ENCODE data around the gene KIZ. TPM values are rescaled to one million over a fixed set of nuclear protein-coding genes. Genes with fewer than 3 reads are reported as not detected.
A peak's percentile ranks its signal among the peaks of the same experiment; 100 is the strongest.

KIZ gene
- total RNA-seq, 4 donors from 2014 or later: 21.1 to 66.6 (median 34.6) TPM

DNA sequence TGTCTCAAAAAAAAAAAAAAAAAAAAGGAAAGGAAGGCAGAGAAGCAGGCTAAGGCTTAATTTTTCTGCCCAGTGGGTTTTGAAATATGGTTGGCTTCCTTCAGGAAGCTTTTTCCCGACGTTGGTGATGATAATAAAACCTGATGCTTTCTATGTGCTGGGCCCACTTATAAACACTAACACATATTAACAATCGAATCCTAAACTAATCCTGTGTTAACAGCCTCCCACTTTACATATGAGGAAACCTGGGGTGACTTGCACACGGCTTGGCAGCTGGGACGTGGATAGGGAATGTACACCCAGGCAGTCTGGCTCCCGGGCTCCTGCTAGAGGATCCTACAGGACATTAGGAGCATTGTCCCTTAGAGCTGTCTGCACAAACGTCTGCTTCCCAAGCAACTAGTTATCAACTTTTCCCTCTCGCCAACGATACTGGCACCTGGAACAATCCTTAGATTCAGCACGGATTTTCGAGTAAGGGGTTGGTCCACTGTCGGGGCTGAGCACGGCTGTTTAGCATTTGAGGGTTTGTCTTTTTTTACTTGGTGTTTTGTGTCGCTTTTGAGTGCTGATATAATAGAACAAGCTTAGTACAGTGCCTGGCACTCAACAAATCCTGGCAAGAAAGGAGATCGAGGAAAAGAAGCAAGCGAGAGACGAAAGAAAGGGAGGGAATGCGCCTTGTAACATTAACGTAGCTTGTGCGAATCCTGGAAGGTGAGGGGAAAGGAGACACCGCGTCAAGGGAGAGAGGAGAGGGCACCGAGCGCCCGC lies 622 bp upstream of the KIZ start:
- in situ Hi-C loops (cut with MboI; ENCODE audit: low sequenced_read_pairs in 4 of 4) (loop anchor here in 1 of 4 donors (25.0 kb wide), 1 partner anchor 413 kb away; the partner anchor contains the start of gene RALGAPA2), intact Hi-C loops (cut with DNase I; ENCODE audit: low total_unique reads) (loop anchor here (2.0 to 5.0 kb wide), 3 partner anchors 22 to 177 kb away; partner anchors contain the start of gene XRN2)
- Histone ChIP-seq H3K27ac (peak overlapping the region; percentile 78 to 95 (median 87)), H3K27me3 (no peaks in the 10 kb centered on the region), H3K4me3 (peak overlapping the region; percentile 94 to 100 (median 96)), H3K9me3 (no peaks in the 10 kb centered on the region), H3K4me1 (peaks cover 7 to 17% of the 10 kb centered on the region in 2 donors), H3K36me3 (no peaks in the 10 kb centered on the region)
- ATAC-seq: peak; percentile 67 to 79
- TF ChIP-seq, protein P1, sequence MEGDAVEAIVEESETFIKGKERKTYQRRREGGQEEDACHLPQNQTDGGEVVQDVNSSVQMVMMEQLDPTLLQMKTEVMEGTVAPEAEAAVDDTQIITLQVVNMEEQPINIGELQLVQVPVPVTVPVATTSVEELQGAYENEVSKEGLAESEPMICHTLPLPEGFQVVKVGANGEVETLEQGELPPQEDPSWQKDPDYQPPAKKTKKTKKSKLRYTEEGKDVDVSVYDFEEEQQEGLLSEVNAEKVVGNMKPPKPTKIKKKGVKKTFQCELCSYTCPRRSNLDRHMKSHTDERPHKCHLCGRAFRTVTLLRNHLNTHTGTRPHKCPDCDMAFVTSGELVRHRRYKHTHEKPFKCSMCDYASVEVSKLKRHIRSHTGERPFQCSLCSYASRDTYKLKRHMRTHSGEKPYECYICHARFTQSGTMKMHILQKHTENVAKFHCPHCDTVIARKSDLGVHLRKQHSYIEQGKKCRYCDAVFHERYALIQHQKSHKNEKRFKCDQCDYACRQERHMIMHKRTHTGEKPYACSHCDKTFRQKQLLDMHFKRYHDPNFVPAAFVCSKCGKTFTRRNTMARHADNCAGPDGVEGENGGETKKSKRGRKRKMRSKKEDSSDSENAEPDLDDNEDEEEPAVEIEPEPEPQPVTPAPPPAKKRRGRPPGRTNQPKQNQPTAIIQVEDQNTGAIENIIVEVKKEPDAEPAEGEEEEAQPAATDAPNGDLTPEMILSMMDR (IDR thresholded peaks at IDR 0.05 in 4 of 5, conservative IDR thresholded peaks at IDR 0.05 in 1 of 5): peak in 1 of 5 experiments; percentile 39
- no peak for TF ChIP-seq POLR2A (IDR thresholded peaks at IDR 0.05)
- peak in 1 of 2 donors; percentile 70 for DNase-seq

DNA sequence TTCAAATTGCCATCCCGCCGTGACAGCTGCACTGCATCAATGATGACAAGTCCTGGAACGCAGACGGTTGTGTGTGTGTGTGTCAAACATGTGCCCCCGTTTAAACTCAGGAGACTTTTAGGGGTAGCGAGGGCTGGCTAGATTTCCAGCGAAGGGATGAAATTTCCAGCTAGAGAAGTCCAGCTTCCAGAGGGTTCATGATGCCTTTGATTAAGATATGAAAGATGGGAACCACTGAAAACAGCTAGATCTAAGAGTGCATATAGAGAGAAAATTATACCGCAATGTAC lies 644 bp downstream of the KIZ start:
- peak; percentile 4 to 18 for ATAC-seq
- peak overlapping the region; percentile 91 to 98 (median 95) for H3K27ac ChIP-seq
- H3K9me3 ChIP-seq: no peaks in the 10 kb centered on the region
- H3K4me1 ChIP-seq: peaks cover 7 to 17% of the 10 kb centered on the region in 2 donors
- no peak for TF ChIP-seq POLR2A (IDR thresholded peaks at IDR 0.05)
- TF ChIP-seq, protein P1 (IDR thresholded peaks at IDR 0.05 in 4 of 5, conservative IDR thresholded peaks at IDR 0.05 in 1 of 5): no peak
- intact Hi-C loops (cut with DNase I; ENCODE audit: low total_unique reads) (loop anchor here (5.0 kb wide), 2 partner anchors 56 to 176 kb away; partner anchors contain the start of gene XRN2), in situ Hi-C loops (cut with MboI; ENCODE audit: low sequenced_read_pairs in 4 of 4) (loop anchor here in 1 of 4 donors (25.0 kb wide), 1 partner anchor 414 kb away; the partner anchor contains the start of gene RALGAPA2)
- peak overlapping the region; percentile 94 to 100 (median 96) for H3K4me3 ChIP-seq
- DNase-seq: peak in 1 of 2 donors; percentile 25
- no peaks in the 10 kb centered on the region for H3K27me3 ChIP-seq
- peaks cover 0 to 6% of the 10 kb centered on the region in 2 donors for H3K36me3 ChIP-seq

DNA sequence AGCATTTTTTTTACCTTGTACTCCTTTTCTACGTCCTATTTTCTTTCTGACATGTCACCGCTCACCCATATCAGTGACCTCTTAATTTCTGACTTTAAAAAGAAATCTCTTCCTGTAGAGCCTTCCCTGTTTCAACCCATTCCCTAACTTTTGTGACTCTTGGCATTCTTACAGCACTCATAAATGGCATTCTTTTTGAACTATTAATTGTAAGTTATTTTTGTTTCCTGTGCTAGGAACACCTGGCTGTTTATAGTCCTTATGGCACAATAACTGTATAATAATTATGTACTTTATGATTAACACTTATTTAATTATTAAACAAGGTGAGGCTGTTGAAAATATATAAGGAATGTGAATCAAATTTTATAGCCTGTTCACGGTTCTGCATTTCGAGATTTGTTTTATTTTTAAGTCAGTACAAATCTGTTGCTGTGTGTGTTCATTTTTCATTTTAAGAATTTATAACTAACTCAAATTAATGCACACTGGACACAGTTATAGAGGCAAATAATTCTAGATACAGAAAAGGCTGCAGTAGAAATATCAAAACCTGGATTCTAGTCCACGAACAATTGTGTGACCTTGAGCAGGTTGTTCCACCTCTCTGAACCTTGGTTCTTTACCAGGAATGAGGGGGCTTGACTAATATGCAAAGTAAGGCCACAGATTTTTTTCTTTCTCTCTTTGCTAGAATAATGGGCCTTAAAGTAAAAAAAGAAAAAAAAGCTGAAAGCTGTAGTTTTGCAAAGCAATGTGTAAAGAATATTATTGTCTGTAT lies 1.5 kb downstream of the KIZ start:
- TF ChIP-seq POLR2A (IDR thresholded peaks at IDR 0.05): no peak
- TF ChIP-seq, protein P1 (IDR thresholded peaks at IDR 0.05 in 4 of 5, conservative IDR thresholded peaks at IDR 0.05 in 1 of 5): no peak
- DNase-seq: no peak
- H3K4me1 ChIP-seq: peaks cover 7 to 19% of the 10 kb centered on the region in 2 donors
- H3K9me3 ChIP-seq: no peaks in the 10 kb centered on the region
- H3K36me3 ChIP-seq: peaks cover 0 to 12% of the 10 kb centered on the region in 2 donors
- intact Hi-C loops (cut with DNase I; ENCODE audit: low total_unique reads): loop anchor here (5.0 kb wide), 2 partner anchors 55 to 175 kb away; partner anchors contain the start of gene XRN2
- H3K27ac ChIP-seq: peak overlapping the region; percentile 91 to 98 (median 95)
- H3K27me3 ChIP-seq: no peaks in the 10 kb centered on the region
- ATAC-seq: no peak
- in situ Hi-C loops (cut with MboI; ENCODE audit: low sequenced_read_pairs in 4 of 4): loop anchor here in 1 of 4 donors (25.0 kb wide), 1 partner anchor 415 kb away; the partner anchor contains the start of gene RALGAPA2
- peak overlapping the region in 2 of 4 donors; percentile 94 to 100 for H3K4me3 ChIP-seq

DNA sequence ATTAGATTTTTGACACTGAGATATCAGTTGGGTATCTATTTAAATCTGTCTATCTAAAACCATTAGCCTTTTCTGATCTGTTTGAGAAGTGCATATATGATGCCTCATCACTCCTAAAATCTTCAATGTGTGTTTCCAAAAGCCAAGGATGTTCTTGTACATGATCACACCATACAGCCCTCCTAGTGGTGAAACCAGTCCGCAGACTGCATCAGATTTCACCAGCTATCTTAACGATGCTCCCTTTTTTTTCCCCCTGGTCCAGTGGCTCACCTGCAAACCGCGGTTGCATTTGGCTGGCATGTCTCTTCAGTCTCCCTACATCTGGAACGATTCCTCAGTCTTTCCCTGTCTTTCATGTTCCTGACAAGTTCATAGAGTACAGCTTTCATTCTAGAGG lies 4.0 kb downstream of the KIZ start:
- TF ChIP-seq, protein P1 (IDR thresholded peaks at IDR 0.05 in 4 of 5, conservative IDR thresholded peaks at IDR 0.05 in 1 of 5): no peak
- TF ChIP-seq POLR2A (IDR thresholded peaks at IDR 0.05): no peak

More for the DNA sequence above, 4.0 kb downstream of the KIZ start:
- no peak overlapping the region for H3K4me3 ChIP-seq
- intact Hi-C loops (cut with DNase I; ENCODE audit: low total_unique reads) (loop anchor here (5.0 kb wide), 2 partner anchors 52 to 172 kb away; partner anchors contain the start of gene XRN2), in situ Hi-C loops (cut with MboI; ENCODE audit: low sequenced_read_pairs in 4 of 4) (loop anchor here in 1 of 4 donors (25.0 kb wide), 1 partner anchor 418 kb away; the partner anchor contains the start of gene RALGAPA2)
- no peak overlapping the region for H3K27ac ChIP-seq
- no peak for DNase-seq
- no peaks in the 10 kb centered on the region for H3K27me3 ChIP-seq
- no peaks in the 10 kb centered on the region for H3K9me3 ChIP-seq
- H3K36me3 ChIP-seq: peaks cover 0 to 12% of the 10 kb centered on the region in 2 donors
- peaks cover 13 to 25% of the 10 kb centered on the region in 2 donors for H3K4me1 ChIP-seq
- no peak for ATAC-seq
